ENCODE results near the gene HOOK1.
"Not testable (repeated sequence)": the region's sequence is repeated elsewhere in the genome, so short reads cannot be mapped to it uniquely, and the experiment has no call there.

HOOK1 gene

DNA sequence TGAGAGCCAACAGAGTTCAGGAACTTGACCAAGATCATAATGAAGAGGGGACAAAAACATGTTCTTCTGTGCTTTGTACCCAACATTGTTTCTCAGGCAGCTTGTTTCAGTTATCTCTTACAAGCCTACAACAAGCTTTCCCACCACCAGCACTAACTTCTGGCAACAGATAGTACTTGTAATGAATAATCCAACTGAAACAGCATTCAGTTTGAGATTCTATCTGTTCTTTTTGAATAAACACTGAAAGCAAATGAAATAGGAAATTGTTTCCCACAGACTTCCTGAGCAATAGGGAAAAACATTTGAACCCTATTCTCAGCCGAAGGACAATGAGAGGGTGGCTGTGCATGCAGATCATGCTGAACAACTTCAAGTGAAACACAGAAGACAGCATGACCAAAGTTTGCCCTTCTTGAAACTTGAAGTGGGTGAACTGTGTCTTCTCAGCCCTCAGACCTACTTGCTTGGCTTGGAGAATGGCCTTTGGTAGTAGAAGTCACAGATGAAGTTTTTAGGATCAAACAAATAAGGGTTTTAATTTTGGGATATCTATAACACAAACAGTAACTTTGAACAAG is 11.2 kb upstream of the HOOK1 start:
- H3K4me3 ChIP-seq (ENCODE audit: low read length), result no peak overlapping the region
- TF ChIP-seq ZNF274 (IDR thresholded peaks at IDR 0.05; ENCODE audit: low read depth, low read length), result no peak

DNA sequence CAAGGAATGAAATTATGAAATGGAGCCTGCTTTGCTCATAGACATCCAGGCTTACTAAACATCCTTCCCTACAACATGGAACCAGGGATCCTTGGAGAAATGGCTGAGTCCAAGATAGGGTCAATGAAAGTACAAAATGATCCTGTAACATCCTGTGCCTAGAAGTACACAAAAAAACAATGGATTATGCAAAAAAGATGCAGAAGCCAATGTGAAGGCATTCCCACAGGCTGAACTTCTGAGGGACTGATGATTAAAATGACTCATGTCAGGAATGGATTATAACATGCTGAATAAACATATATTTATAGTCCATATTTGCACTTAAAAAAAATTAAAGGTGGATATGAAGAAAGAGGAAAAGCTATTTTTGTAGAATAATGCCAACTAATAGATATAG is 10.4 kb upstream of the HOOK1 start:
- no peak overlapping the region for H3K4me3 ChIP-seq (ENCODE audit: low read length)
- TF ChIP-seq ZNF274 (IDR thresholded peaks at IDR 0.05; ENCODE audit: low read depth, low read length), result no peak

DNA sequence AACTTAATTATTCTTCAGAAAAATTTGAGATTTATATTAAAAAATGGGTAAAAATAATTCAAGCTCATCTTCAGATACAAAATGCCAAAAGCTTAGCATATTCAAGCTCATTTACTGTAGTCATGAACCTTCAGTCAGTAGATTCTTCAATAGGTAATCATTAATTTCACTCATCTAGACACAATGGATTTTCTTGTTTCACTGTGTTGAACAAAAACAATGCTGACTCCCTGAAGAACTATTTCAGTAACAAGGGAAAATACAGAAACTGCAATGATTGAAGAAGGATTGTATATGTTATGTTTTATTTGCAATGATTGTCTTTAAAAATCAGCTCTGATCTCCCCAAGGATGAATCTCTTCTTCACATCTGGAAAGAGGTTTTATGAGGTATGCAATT is 9.2 kb upstream of the HOOK1 start:
- no peak overlapping the region for H3K4me3 ChIP-seq (ENCODE audit: low read length)
- no peak for TF ChIP-seq ZNF274 (IDR thresholded peaks at IDR 0.05; ENCODE audit: low read depth, low read length)

DNA sequence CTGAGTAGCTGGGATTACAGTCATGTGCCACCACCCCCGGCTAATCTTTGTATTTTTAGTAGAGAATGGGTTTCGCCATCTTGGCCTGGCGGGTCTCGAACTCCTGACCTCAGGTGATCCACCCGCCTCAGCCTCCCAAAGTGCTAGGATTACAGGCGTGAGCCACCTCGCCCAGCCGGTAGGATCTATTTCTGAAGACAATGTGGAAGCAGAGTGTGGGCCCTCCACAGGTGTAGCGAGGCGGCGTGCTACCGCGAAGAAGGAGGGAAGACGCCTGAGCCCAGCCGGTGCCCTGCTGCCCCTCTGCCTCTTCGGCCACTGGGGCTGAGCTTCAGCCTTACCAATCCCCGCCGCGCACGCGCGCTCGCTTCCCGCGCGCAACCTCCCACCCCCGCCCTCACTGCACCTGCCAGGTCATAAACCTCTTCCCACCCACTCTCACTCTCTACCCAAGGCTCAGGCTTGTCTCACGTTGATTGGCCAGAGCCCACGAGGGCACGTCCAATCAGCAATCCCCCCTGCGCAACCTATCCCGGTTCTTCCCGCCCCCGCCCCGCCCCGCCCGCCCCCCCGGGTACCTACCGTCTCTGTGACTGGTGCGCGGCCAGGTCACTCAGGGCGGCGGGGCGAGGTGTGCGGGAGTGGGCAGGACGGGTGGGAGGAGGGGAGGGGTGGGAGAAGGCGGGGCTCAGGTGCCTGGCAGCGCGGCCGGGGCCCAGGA is 409 bp upstream of the HOOK1 start:
- no peak for TF ChIP-seq ZNF274 (IDR thresholded peaks at IDR 0.05; ENCODE audit: low read depth, low read length)
- H3K4me3 ChIP-seq (ENCODE audit: low read length), result peak overlapping the region; percentile 56; the same call in 1 of the 2 replicates

DNA sequence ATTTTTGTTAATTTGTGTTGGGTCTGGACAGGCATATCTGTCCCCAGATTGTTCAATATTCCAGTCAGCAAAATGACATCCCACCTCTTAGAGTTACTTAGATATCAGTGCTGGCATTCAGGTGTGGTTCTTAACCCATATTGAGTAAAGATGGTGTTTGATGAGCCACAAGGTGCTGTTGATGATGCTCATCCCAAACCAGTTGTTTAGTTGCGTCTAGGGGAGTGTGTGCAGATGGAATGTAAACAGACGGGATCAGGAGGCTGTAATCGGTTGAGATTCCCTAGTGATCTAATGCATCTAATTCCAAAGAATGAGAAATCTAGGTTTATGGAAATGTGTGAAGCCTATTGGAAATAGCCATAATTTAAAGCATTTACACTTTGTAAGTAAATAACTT is 1.1 kb downstream of the HOOK1 start:
- peak overlapping the region; percentile 91 for H3K4me3 ChIP-seq (ENCODE audit: low read length)
- TF ChIP-seq ZNF274 (IDR thresholded peaks at IDR 0.05; ENCODE audit: low read depth, low read length), result no peak

DNA sequence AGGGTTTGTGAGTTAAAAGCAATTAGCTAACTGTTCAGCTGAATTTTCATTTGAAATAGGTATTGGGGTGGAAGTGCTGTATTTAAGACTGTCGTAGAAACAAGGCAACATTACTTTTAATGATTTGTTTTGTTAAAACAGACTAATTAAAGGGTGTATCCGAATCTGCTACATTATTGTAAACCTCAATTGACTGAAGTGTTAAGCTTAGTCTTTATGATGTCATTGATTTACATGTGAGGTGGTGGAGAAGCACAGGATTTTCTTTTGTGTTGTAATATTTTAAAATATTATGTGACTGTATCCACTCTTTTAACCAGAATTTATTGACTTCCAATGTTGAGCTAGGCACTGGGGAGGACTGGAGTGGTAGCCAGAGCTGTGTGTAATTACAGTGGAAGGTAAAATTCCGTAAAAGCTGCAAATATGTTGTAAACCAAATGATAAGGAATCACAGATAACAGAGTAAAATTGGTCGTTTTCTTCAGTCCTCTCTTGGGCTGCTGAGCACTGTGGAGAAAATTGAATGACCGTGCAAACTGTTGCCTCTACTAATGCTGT is 1.6 kb downstream of the HOOK1 start:
- no peak for TF ChIP-seq ZNF274 (IDR thresholded peaks at IDR 0.05; ENCODE audit: low read depth, low read length)
- peak overlapping the region; percentile 91; the same call in 1 of the 2 replicates for H3K4me3 ChIP-seq (ENCODE audit: low read length)

DNA sequence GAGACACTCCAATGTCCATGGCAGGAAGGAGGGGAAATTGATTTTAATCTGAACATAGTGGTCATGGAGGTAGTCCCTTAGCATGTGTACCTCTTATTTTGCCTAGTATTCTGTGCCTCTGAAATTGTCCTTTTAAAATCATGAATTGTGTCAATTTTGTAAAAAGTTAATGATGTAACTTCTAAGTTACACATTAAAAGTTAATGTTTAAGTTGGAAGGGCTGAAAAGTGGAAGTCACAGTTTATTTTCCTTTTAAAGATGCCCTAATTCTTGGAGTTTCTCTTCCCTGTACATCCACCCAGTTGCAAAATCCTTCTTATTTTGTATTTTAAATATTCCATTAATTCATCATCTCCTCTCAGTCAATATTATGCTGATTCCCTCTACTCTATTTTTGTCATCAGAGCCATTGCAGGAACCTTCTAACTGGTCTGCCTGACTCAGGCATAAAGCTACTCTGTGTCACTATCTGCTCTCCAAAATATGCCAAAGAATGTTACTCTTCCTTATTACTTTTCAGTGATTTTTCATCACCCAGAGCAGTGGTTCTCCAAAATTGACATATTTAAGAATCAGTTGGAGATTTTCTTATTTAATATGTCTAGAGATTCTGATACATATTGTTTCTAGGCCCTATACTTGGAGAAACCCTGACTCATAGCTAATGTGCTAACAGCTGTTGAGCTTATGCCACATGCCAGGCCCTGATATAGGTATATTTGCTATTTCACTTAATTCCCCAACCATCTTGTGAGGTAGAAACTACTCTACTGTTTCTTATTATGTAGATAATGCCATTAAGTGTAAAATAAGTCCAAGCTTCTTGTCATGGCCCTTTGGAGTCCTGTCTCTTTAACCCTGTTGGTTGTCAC is 5.1 kb downstream of the HOOK1 start:
- no peak overlapping the region for H3K4me3 ChIP-seq (ENCODE audit: low read length)

DNA sequence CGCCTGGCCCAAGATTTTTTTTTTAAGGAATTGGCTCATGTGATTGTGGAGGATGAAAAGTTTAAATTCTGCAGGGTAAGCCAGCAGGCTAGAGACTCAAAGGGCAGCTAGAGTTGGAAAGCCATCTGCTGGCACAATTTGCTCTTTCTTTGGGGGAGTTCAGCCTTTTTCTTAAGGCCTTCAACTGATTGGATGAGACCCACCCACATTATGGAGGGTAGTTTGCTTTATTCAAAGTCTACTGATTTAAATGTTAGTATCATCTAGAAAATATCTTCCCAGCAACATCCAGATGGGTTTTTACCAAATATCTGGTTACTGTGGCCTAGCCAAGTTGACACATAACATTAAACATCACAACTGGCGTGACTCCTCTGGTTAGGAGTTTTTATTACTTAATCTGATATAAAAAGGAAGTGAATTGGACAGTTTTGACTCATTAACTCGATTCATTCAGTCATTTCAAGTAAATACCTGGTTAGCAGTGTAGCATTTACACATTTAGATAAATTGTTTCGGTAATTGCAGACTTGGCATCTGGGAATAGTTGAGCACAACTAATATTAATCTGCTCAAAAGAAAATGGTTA is 12.4 kb downstream of the HOOK1 start:
- TF ChIP-seq ZNF274 (IDR thresholded peaks at IDR 0.05; ENCODE audit: low read depth, low read length), result no peak
- no peak overlapping the region for H3K4me3 ChIP-seq (ENCODE audit: low read length)

More for the DNA sequence above, 5.1 kb downstream of the HOOK1 start:
- no peak for TF ChIP-seq ZNF274 (IDR thresholded peaks at IDR 0.05; ENCODE audit: low read depth, low read length)

DNA sequence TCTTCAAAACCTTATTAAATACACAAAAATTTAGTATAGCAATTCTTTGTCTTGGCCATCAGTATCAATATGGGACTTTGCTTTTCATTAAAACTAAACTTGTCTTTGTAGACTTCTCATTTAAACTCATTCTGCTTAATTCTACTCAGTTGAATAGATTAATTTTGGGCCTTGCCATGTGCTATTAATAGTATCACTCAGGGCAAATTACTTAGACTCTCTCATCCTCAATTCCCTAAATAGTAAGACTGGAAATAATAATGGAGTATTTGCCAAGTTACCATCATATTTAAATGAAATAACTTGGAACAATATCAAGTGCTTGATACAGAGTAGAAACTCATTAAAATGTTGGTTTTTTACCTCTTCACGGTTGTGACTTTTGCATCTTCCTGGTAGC is 13.4 kb downstream of the HOOK1 start:
- no peak overlapping the region for H3K4me3 ChIP-seq (ENCODE audit: low read length)
- TF ChIP-seq ZNF274 (IDR thresholded peaks at IDR 0.05; ENCODE audit: low read depth, low read length), result no peak

DNA sequence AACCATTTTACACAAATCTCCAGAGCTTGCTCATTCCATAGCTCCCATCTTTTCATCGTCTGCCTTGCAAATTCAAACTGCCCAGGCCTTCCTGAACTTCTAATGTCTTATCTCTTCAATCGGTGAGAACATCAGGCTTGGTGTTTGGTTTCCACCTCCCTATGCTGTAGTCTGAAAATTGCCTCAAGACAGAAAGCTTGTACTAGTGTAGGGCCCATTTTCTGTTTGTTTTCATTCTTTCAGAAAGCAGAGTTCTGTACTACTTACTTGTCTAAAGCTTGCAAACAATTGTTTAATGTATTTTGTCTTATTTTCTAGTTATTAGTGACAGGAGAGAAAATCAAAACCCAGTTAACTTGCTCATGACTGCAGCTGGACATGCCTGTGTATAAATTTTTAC is 16.8 kb downstream of the HOOK1 start:
- no peak overlapping the region for H3K4me3 ChIP-seq (ENCODE audit: low read length)
- TF ChIP-seq ZNF274 (IDR thresholded peaks at IDR 0.05; ENCODE audit: low read depth, low read length), result no peak

DNA sequence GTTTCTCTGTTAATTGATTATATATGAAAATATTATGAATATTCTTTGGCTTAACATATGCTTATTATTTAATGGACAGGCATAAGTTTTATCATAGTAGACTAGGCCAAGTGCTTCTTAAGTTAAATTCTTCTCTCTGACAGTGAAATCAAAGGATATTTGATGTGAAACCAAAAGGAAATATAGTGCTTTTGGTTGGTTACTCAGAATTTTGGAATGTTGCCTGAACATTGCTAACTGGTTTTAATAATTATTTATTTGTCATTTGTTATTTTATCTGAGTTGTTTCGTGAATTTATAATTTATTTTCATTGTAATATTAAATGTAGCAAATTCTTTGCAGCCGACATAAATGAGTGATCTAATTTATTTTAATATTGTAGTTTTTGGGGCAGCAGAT is 18.3 kb downstream of the HOOK1 start:
- H3K4me3 ChIP-seq (ENCODE audit: low read length), result no peak overlapping the region
- no peak for TF ChIP-seq ZNF274 (IDR thresholded peaks at IDR 0.05; ENCODE audit: low read depth, low read length)

DNA sequence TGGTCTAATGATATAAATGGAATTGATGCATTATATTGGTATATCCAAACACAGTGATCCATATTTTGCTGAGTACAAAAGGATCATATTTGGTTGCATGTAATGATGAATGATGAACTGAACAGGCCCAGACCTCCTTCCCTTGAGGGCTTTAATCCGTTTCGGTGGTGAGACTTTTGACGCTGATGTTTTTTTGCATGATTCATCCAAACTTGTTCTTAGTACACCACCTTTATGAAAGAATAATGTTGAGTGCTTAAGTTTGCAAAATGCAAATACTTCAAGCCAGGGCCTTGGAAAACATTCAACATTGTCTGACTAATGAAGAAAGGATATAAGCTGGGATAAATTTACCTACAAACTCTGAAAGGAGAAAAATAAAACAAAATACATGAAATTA is 19.2 kb downstream of the HOOK1 start:
- TF ChIP-seq ZNF274 (IDR thresholded peaks at IDR 0.05; ENCODE audit: low read depth, low read length), result no peak
- no peak overlapping the region for H3K4me3 ChIP-seq (ENCODE audit: low read length)

DNA sequence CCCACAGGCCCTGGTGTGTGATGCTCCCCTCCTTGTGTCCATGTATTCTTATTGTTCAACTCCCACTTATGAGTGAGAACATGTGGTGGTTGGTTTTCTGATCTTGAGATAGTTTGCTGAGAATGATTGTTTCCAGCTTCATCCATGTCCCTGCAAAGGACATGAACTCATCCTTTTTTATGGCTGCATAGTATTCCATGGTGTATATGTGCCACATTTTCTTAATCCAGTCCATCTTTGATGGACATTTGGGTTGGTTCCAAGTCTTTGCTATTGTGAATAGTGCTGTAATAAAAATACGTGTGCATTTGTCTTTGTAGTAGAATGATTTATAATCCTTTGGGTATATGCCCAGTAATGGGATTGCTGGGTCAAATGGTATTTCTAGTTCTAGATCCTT is 23.1 kb downstream of the HOOK1 start:
- not testable (repeated sequence) for H3K4me3 ChIP-seq (ENCODE audit: low read length)

DNA sequence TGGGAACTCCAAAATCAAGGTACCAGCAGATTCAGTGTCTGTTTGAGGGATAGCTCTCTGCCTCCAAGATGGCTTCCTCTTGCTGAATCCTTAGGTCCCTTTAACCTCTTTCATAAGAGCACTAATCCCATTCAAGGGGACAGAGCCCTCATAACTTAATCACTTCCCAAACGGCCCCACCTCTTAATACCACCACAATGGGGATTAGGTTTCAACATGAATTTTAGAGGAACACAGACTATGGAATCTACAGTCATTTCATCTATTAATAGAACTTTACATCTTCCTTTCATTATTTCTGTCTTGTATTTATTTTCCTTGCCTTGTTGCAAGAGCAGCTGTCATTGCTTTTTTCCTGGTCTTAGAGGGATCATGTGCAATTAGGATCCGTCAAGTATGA is 30.3 kb downstream of the HOOK1 start:
- TF ChIP-seq ZNF274 (IDR thresholded peaks at IDR 0.05; ENCODE audit: low read depth, low read length), result no peak
- no peak overlapping the region for H3K4me3 ChIP-seq (ENCODE audit: low read length)

Measured in GM08714 (cell line).